H9 (cell line): Measurements from ENCODE around the gene CRISPLD2. TPM values are rescaled to one million over a fixed set of nuclear protein-coding genes. Genes with fewer than 3 reads are reported as not detected.

Source experiments
- DNase-seq: peaks from one replicate; pipeline ENCODE4 v3.0.0-alpha.2; 2017
- H2AFZ ChIP-seq: one replicate; pipeline ENCODE4 v1.6.1; 2013; ENCODE audit warnings: mild to moderate bottlenecking, low read length, control low read depth, moderate library complexity
- H2AK5ac ChIP-seq: 2 replicates; pipeline ENCODE4 v1.6.1; 2013; ENCODE audit warnings: low read length, control low read depth, mixed read lengths; ENCODE audit not compliant: insufficient read length
- H2BK120ac ChIP-seq: one replicate; pipeline ENCODE4 v1.6.1; 2013; ENCODE audit warnings: low read depth, mild to moderate bottlenecking, low read length, control low read depth, inconsistent platforms; ENCODE audit not compliant: poor library complexity, severe bottlenecking
- H2BK12ac ChIP-seq: 2 replicates; pipeline ENCODE4 v1.6.1; 2013; ENCODE audit warnings: low read length, control low read depth, mixed read lengths, low read depth; ENCODE audit not compliant: insufficient read length
- H2BK15ac ChIP-seq: 2 replicates; pipeline ENCODE4 v1.6.1; 2013; ENCODE audit warnings: low read depth, low read length, control low read depth
- H2BK20ac ChIP-seq: one replicate; pipeline ENCODE4 v1.6.1; 2013; ENCODE audit warnings: low read depth, mild to moderate bottlenecking, low read length, control low read depth, inconsistent platforms; ENCODE audit not compliant: poor library complexity, severe bottlenecking
- H2BK5ac ChIP-seq: 2 replicates; pipeline ENCODE4 v1.6.1; 2013; ENCODE audit warnings: low read length, control low read depth, mixed read lengths; ENCODE audit not compliant: insufficient read length
- H3K14ac ChIP-seq: 2 replicates; pipeline ENCODE4 v1.6.1; 2013; ENCODE audit warnings: low read length, control low read depth; ENCODE audit not compliant: insufficient read depth
- H3K18ac ChIP-seq: 2 replicates; pipeline ENCODE4 v1.6.1; 2013; ENCODE audit warnings: low read depth, mild to moderate bottlenecking, mixed read lengths, low read length, control low read depth; ENCODE audit not compliant: insufficient read length
- H3K23ac ChIP-seq: 2 replicates; pipeline ENCODE4 v1.6.1; 2013; ENCODE audit warnings: low read length, control low read depth, mixed read lengths, low read depth; ENCODE audit not compliant: insufficient read length
- H3K23me2 ChIP-seq: 2 replicates; pipeline ENCODE4 v1.6.1; 2013; ENCODE audit warnings: low read depth, mild to moderate bottlenecking, mixed read lengths, low read length, control low read depth; ENCODE audit not compliant: insufficient read length, poor library complexity, severe bottlenecking
- H3K27ac ChIP-seq: 2 replicates; pipeline ENCODE4 v1.5.1; 2013; ENCODE audit warnings: low read length, control low read depth, mixed read lengths, low read depth; ENCODE audit not compliant: insufficient read length
- H3K27me3 ChIP-seq: 2 replicates; pipeline ENCODE4 v1.6.1; 2013; ENCODE audit warnings: low read length, control low read depth, inconsistent platforms; ENCODE audit not compliant: insufficient read depth
- H3K4ac ChIP-seq: 2 replicates; pipeline ENCODE4 v1.6.1; 2013; ENCODE audit warnings: low read depth, mild to moderate bottlenecking, control low read depth, inconsistent platforms, low read length, moderate library complexity
- H3K4me1 ChIP-seq: 2 replicates; pipeline ENCODE4 v1.6.1; 2013; ENCODE audit warnings: low read length, control low read depth, inconsistent platforms; ENCODE audit not compliant: insufficient read depth
- H3K4me2 ChIP-seq: 2 replicates; pipeline ENCODE4 v1.6.1; 2013; ENCODE audit warnings: low read length, control low read depth, mixed read lengths; ENCODE audit not compliant: insufficient read length, insufficient read depth
- H3K56ac ChIP-seq: 2 replicates; pipeline ENCODE4 v1.6.1; 2013; ENCODE audit warnings: low read depth, mild to moderate bottlenecking, mixed read lengths, low read length, control low read depth; ENCODE audit not compliant: insufficient read length
- H3K79me1 ChIP-seq: 2 replicates; pipeline ENCODE4 v1.6.1; 2013; ENCODE audit warnings: low read depth, mild to moderate bottlenecking, moderate library complexity, low read length, control low read depth, inconsistent platforms; ENCODE audit not compliant: insufficient read depth, poor library complexity, severe bottlenecking
- H3K79me2 ChIP-seq: 2 replicates; pipeline ENCODE4 v1.6.1; 2013; ENCODE audit warnings: low read length, control low read depth, inconsistent platforms; ENCODE audit not compliant: insufficient read depth
- H3K9ac ChIP-seq: 2 replicates; pipeline ENCODE4 v1.6.1; 2013; ENCODE audit warnings: low read length, control low read depth, mixed read lengths; ENCODE audit not compliant: insufficient read length; ENCODE audit errors: extremely low read depth
- H3K9me3 ChIP-seq: one replicate; pipeline ENCODE4 v1.6.1; 2013; ENCODE audit warnings: low read depth, low read length, inconsistent platforms; ENCODE audit not compliant: control insufficient read depth
- H3T11ph ChIP-seq: one replicate; pipeline ENCODE4 v1.6.1; 2013; ENCODE audit warnings: mild to moderate bottlenecking, low read length, control low read depth, inconsistent platforms
- H4K20me1 ChIP-seq: one replicate; pipeline ENCODE4 v1.6.1; 2013; ENCODE audit not compliant: control insufficient read depth, insufficient read length, insufficient read depth
- H4K5ac ChIP-seq: 2 replicates; pipeline ENCODE4 v1.6.1; 2013; ENCODE audit warnings: low read depth, mild to moderate bottlenecking, mixed read lengths, low read length, control low read depth; ENCODE audit not compliant: insufficient read length
- H4K8ac ChIP-seq: replicated peaks from 2 replicates; pipeline ENCODE4 v1.6.1; 2013; ENCODE audit warnings: low read length, control low read depth, mixed read lengths, low read depth; ENCODE audit not compliant: insufficient read length
- H4K91ac ChIP-seq: 2 replicates; pipeline ENCODE4 v1.6.1; 2013; ENCODE audit warnings: low read depth, mild to moderate bottlenecking, moderate library complexity, mixed read lengths, low read length, control low read depth; ENCODE audit not compliant: insufficient read length
- H3K27ac Mint-ChIP-seq, 3 experiments: 2 replicates in 2 of 3; 3 replicates in 1 of 3; pipeline ENCODE4 v1.8.0; 2020 to 2021; ENCODE audit warnings: mixed read lengths in 3 of 3, mild to moderate bottlenecking in 1 of 3, moderate library complexity in 1 of 3
- H3K27me3 Mint-ChIP-seq: 2 replicates; pipeline ENCODE4 v1.8.0; 2021; ENCODE audit warnings: low read depth, mild to moderate bottlenecking, moderate library complexity, mixed read lengths
- H3K36me3 Mint-ChIP-seq, 3 experiments: 2 replicates in 2 of 3; 3 replicates in 1 of 3; pipeline ENCODE4 v1.8.0; 2020 to 2021; ENCODE audit warnings: low read depth in 3 of 3, mixed read lengths in 3 of 3; ENCODE audit not compliant: insufficient read depth in 1 of 3
- H3K4me1 Mint-ChIP-seq, 2 experiments: 2 replicates each; pipeline ENCODE4 v1.8.0; 2020; ENCODE audit warnings: mixed read lengths in 2 of 2
- H3K4me3 Mint-ChIP-seq, 2 experiments: 2 replicates in 1 of 2; 3 replicates in 1 of 2; pipeline ENCODE4 v1.8.0; 2020 to 2021; ENCODE audit warnings: mild to moderate bottlenecking in 2 of 2, mixed read lengths in 2 of 2, moderate library complexity in 1 of 2
- H3K9me3 Mint-ChIP-seq, 2 experiments: 2 replicates in 1 of 2; 3 replicates in 1 of 2; pipeline ENCODE4 v1.8.0; 2020; ENCODE audit warnings: mild to moderate bottlenecking in 2 of 2, mixed read lengths in 2 of 2, moderate library complexity in 1 of 2
- WGBS: extraction: QIAGEN DNeasy Blood & Tissue Kit; methylation state at CpG from one replicate; pipeline ENCODE4 v1.1.7; 2013; ENCODE audit warnings: missing lambda C conversion rate, low lambda C conversion rate, mixed read lengths; ENCODE audit not compliant: insufficient read length; ENCODE audit errors: extremely low coverage; 5-methylcytosine and 5-hydroxymethylcytosine counted together
- total RNA-seq: library from RNA; stranded (reverse); gene quantifications from 2 replicates; pipeline ENCODE4 v1.2.1, GENCODE V29; 2021
- TF ChIP-seq, protein P1 (sequence below): fragments of 200-600 bp; sonication (generic); conservative IDR thresholded peaks from 3 replicates; pipeline ENCODE4 v1.8.0; 2021; ENCODE audit warnings: antibody characterized with exemption, mild to moderate bottlenecking

The CRISPLD2 gene
- total RNA-seq, 1 experiment from 2014 or later, result 2.3 TPM

DNA sequence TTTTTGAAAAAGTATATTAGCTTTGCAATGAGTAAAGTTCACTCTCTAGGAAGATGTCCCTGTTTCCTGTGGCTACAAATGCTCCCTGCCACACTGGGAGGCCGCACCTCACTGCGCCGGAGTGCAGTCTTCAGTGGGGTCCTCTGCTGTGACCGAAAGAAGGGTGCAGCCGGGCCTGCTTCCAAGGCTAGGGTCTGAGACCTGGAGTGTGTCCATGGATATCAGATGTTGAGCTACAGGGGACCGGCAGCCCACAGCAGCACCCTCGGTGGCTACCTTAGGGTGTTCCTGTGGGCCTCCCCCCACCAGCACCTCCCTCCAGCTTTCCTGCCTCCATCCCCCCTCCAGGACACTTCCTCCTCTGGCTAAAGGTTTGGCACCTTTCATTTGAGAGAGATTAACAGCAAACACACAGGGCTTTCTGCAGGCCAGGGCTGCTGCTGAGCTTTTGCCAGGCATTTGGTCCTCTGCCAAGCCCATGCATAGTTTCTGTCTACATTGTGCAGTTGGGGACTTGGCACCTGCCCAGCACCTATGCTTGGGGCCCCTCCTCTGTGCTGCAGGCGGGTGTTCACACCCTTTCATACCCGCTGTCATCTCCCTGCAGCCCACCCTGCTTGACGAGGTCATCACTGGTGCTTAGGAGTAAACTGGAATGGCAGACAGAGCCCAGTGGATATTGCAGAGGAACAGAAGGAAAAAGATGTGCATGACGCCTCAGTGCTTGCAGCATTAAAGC, 33.8 kb upstream of the CRISPLD2 start:
- H4K8ac ChIP-seq, result no peak overlapping the region
- Mint-ChIP-seq H3K36me3 (0 out of 7 replicates have a peak, but pooled peaks cover 0 to under 1% (median 0%) of the 10 kb centered on the region in 3 experiments), H3K9me3 (no peaks in the 10 kb centered on the region), H3K27me3 (no peaks in the 10 kb centered on the region), H3K4me3 (no peak overlapping the region), H3K4me1 (no peaks in the 10 kb centered on the region), H3K27ac (no peak overlapping the region)
- H3K4me2 ChIP-seq, result no peak overlapping the region
- no peak overlapping the region for H3K23ac ChIP-seq
- no peaks in the 10 kb centered on the region for H4K20me1 ChIP-seq
- no peak for DNase-seq
- no peak overlapping the region for H2BK20ac ChIP-seq
- no peak overlapping the region for H2BK5ac ChIP-seq
- WGBS, result no CpG with 5 or more reads among the region's 11 CpGs
- no peaks in the 10 kb centered on the region for H3K79me1 ChIP-seq
- no peak overlapping the region for H3K9ac ChIP-seq
- no peak overlapping the region for H3T11ph ChIP-seq
- no peak overlapping the region for H2AFZ ChIP-seq
- H3K79me2 ChIP-seq, result no peaks in the 10 kb centered on the region
- H3K27ac ChIP-seq, result no peak overlapping the region
- no peaks in the 10 kb centered on the region for H3K4me1 ChIP-seq
- H2BK15ac ChIP-seq, result no peak overlapping the region
- no peak overlapping the region for H2AK5ac ChIP-seq
- no peak overlapping the region for H2BK120ac ChIP-seq
- no peaks in the 10 kb centered on the region for H3K23me2 ChIP-seq
- TF ChIP-seq, protein P1, sequence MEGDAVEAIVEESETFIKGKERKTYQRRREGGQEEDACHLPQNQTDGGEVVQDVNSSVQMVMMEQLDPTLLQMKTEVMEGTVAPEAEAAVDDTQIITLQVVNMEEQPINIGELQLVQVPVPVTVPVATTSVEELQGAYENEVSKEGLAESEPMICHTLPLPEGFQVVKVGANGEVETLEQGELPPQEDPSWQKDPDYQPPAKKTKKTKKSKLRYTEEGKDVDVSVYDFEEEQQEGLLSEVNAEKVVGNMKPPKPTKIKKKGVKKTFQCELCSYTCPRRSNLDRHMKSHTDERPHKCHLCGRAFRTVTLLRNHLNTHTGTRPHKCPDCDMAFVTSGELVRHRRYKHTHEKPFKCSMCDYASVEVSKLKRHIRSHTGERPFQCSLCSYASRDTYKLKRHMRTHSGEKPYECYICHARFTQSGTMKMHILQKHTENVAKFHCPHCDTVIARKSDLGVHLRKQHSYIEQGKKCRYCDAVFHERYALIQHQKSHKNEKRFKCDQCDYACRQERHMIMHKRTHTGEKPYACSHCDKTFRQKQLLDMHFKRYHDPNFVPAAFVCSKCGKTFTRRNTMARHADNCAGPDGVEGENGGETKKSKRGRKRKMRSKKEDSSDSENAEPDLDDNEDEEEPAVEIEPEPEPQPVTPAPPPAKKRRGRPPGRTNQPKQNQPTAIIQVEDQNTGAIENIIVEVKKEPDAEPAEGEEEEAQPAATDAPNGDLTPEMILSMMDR, result no peak
- H4K91ac ChIP-seq, result no peak overlapping the region
- H3K9me3 ChIP-seq, result no peaks in the 10 kb centered on the region
- no peak overlapping the region for H2BK12ac ChIP-seq
- no peaks in the 10 kb centered on the region for H3K27me3 ChIP-seq
- H3K18ac ChIP-seq, result no peak overlapping the region
- H3K4ac ChIP-seq, result no peak overlapping the region
- H3K56ac ChIP-seq, result no peak overlapping the region
- H4K5ac ChIP-seq, result no peak overlapping the region
- H3K14ac ChIP-seq, result no peak overlapping the region
